H1 (cell line): Measurements from ENCODE around the gene SYF2. TPM values are rescaled to one million over a fixed set of nuclear protein-coding genes. Genes with fewer than 3 reads are reported as not detected.

Experiments
- CTCF ChIA-PET: fragments of 300-600 bp; sonication (Branson Sonifier 250); formaldehyde crosslinking; loops from one replicate; lab custom pipeline; 2021; ENCODE audit not compliant: partially characterized antibody; lab: Charles Lee
- POLR2A ChIA-PET: fragments of 300-600 bp; sonication (Branson Sonifier 250); formaldehyde crosslinking; loops from one replicate; lab custom pipeline; 2021; ENCODE audit warnings: inconsistent platforms; ENCODE audit not compliant: partially characterized antibody; lab: Charles Lee
- DNase-seq, 2 experiments: peaks; one replicate each; pipeline versions ENCODE4 v3.0.0 to v3.0.0-alpha.2; 2010 to 2022; ENCODE audit warnings: low spot score in 2 of 2, low read depth in 1 of 2, mixed read lengths in 1 of 2
- FAIRE-seq: peaks from 2 replicates; lab custom pipeline; 2011; peaks lifted over from hg19 to GRCh38; lab: Jason Lieb, UNC
- H2AFZ ChIP-seq: 2 replicates; pipeline ENCODE4 v1.8.1; 2012; ENCODE audit warnings: low read length, inconsistent platforms
- H2AK5ac ChIP-seq: 2 replicates; pipeline ENCODE4 v1.6.1; 2013; ENCODE audit warnings: low read depth, low read length
- H2BK120ac ChIP-seq: replicated peaks from 2 replicates; pipeline ENCODE3; 2013; ENCODE audit warnings: low read depth, low read length, inconsistent platforms
- H2BK12ac ChIP-seq: 2 replicates; pipeline ENCODE4 v1.6.1; 2013; ENCODE audit warnings: low read depth, low read length
- H2BK15ac ChIP-seq: 2 replicates; pipeline ENCODE4 v1.6.1; 2013; ENCODE audit warnings: low read length
- H2BK20ac ChIP-seq: 2 replicates; pipeline ENCODE4 v1.6.1; 2013; ENCODE audit warnings: low read length
- H2BK5ac ChIP-seq: 2 replicates; pipeline ENCODE4 v1.6.1; 2013; ENCODE audit warnings: low read depth, low read length
- H3K14ac ChIP-seq: 2 replicates; pipeline ENCODE4 v1.6.1; 2013; ENCODE audit warnings: inconsistent platforms; ENCODE audit not compliant: insufficient read length
- H3K18ac ChIP-seq: 2 replicates; pipeline ENCODE4 v1.6.1; 2013; ENCODE audit warnings: low read length; ENCODE audit errors: extremely low read depth
- H3K23ac ChIP-seq: 2 replicates; pipeline ENCODE4 v1.6.1; 2013; ENCODE audit warnings: inconsistent platforms; ENCODE audit not compliant: insufficient read length
- H3K23me2 ChIP-seq: 2 replicates; pipeline ENCODE4 v1.6.1; 2013; ENCODE audit warnings: low read depth, low read length
- H3K27ac ChIP-seq: 2 replicates; pipeline ENCODE4 v1.6.1; 2011; ENCODE audit warnings: low read depth, low read length, inconsistent platforms
- H3K27me3 ChIP-seq, 4 experiments: replicated peaks in 1 of 4; 1 replicate in 1 of 4; 2 replicates in 3 of 4; pipeline versions ENCODE4 v1.6.1 to v1.8.1; 2011 to 2013; ENCODE audit warnings: low read length in 3 of 4, mild to moderate bottlenecking in 3 of 4, inconsistent platforms in 2 of 4, mixed read lengths in 2 of 4, moderate library complexity in 1 of 4; ENCODE audit not compliant: control insufficient read depth in 3 of 4, insufficient read depth in 3 of 4; ENCODE audit errors: extremely low read depth in 1 of 4
- H3K36me3 ChIP-seq, 4 experiments: 2 replicates each; pipeline versions ENCODE4 v1.6.1 to v1.8.1; 2011 to 2013; ENCODE audit warnings: mild to moderate bottlenecking in 4 of 4, low read length in 3 of 4, moderate library complexity in 2 of 4, control low read depth in 1 of 4, inconsistent platforms in 1 of 4; ENCODE audit not compliant: insufficient read depth in 4 of 4, control insufficient read depth in 2 of 4
- H3K4ac ChIP-seq: replicated peaks from 2 replicates; pipeline ENCODE3; 2013; ENCODE audit warnings: low read length, low read depth, mixed read lengths, inconsistent platforms; ENCODE audit not compliant: insufficient read length
- H3K4me1 ChIP-seq, 4 experiments: replicated peaks in 1 of 4; 1 replicate in 1 of 4; 2 replicates in 3 of 4; pipeline versions ENCODE4 v1.6.1 to v1.8.1; 2011 to 2013; ENCODE audit warnings: low read length in 3 of 4, inconsistent platforms in 2 of 4, mixed read lengths in 1 of 4; ENCODE audit not compliant: insufficient read depth in 4 of 4, control insufficient read depth in 3 of 4
- H3K4me2 ChIP-seq, 2 experiments: 2 replicates each; pipeline versions ENCODE4 v1.6.1 to v1.8.1; 2011 to 2013; ENCODE audit warnings: low read depth in 2 of 2, low read length in 2 of 2, control low read depth in 1 of 2, inconsistent platforms in 1 of 2, mild to moderate bottlenecking in 1 of 2; ENCODE audit not compliant: insufficient read depth in 1 of 2
- H3K4me3 ChIP-seq, 4 experiments: fragments of 200-600, 300-600 bp in 1 of 4; sonication (generic), shearing (Covaris generic), sonication (Bioruptor Twin) in 1 of 4; 2 replicates each; pipeline versions ENCODE4 v1.5.1 to v1.8.1; 2011 to 2016; ENCODE audit warnings: low read length in 4 of 4, low read depth in 3 of 4, control low read depth in 2 of 4, inconsistent platforms in 2 of 4, mild to moderate bottlenecking in 2 of 4, mixed read lengths in 1 of 4, moderate library complexity in 1 of 4; ENCODE audit not compliant: insufficient read depth in 2 of 4; ENCODE audit errors: extremely low read depth in 1 of 4
- H3K56ac ChIP-seq: replicated peaks from 2 replicates; pipeline ENCODE3; 2013; ENCODE audit warnings: low read depth, mild to moderate bottlenecking, mixed read lengths, low read length, inconsistent platforms; ENCODE audit not compliant: insufficient read length
- H3K79me1 ChIP-seq: 2 replicates; pipeline ENCODE4 v1.6.1; 2013; ENCODE audit warnings: low read depth, low read length, control low read depth
- H3K79me2 ChIP-seq, 2 experiments: 2 replicates each; pipeline versions ENCODE4 v1.6.1 to v1.8.1; 2012 to 2013; ENCODE audit warnings: low read length in 2 of 2, mild to moderate bottlenecking in 2 of 2, inconsistent platforms in 1 of 2; ENCODE audit not compliant: insufficient read depth in 2 of 2, control insufficient read depth in 1 of 2
- H3K9ac ChIP-seq, 4 experiments: replicated peaks in 1 of 4; 1 replicate in 1 of 4; 2 replicates in 3 of 4; pipeline versions ENCODE4 v1.6.1 to v1.8.1; 2011 to 2013; ENCODE audit warnings: low read depth in 3 of 4, low read length in 3 of 4, control low read depth in 2 of 4, mild to moderate bottlenecking in 2 of 4, moderate library complexity in 2 of 4, inconsistent platforms in 1 of 4; ENCODE audit errors: extremely low read depth in 1 of 4
- H3K9me3 ChIP-seq, 2 experiments: 2 replicates each; pipeline versions ENCODE4 v1.6.1 to v1.8.1; 2012 to 2013; ENCODE audit warnings: mild to moderate bottlenecking in 2 of 2, moderate library complexity in 2 of 2, control low read depth in 1 of 2, inconsistent platforms in 1 of 2, low read depth in 1 of 2, low read length in 1 of 2, mixed read lengths in 1 of 2; ENCODE audit not compliant: insufficient read depth in 2 of 2
- H4K20me1 ChIP-seq, 2 experiments: replicated peaks in 1 of 2; 2 replicates each; pipeline versions ENCODE3 to v1.8.1; 2011 to 2013; ENCODE audit warnings: inconsistent platforms in 2 of 2, low read length in 2 of 2, mild to moderate bottlenecking in 1 of 2; ENCODE audit not compliant: insufficient read depth in 2 of 2, control insufficient read depth in 1 of 2
- H4K5ac ChIP-seq: 2 replicates; pipeline ENCODE4 v1.6.1; 2013; ENCODE audit warnings: low read length, low read depth, mixed read lengths, inconsistent platforms; ENCODE audit not compliant: insufficient read length
- H4K8ac ChIP-seq: 2 replicates; pipeline ENCODE4 v1.8.0; 2013; ENCODE audit warnings: mild to moderate bottlenecking, moderate library complexity, low read length, inconsistent platforms; ENCODE audit not compliant: insufficient read depth; ENCODE audit errors: extremely low read depth
- H4K91ac ChIP-seq: replicated peaks from 2 replicates; pipeline ENCODE3; 2013; ENCODE audit warnings: low read length, mixed read lengths, inconsistent platforms; ENCODE audit not compliant: insufficient read length
- WGBS, 2 experiments: shearing (Covaris generic) in 1 of 2; methylation state at CpG; one replicate each; pipeline versions ENCODE4 v1.1.6 to v1.1.7; 2013 to 2015; ENCODE audit warnings: low lambda C conversion rate in 2 of 2, mixed read lengths in 2 of 2, inconsistent platforms in 1 of 2, low coverage in 1 of 2, missing lambda C conversion rate in 1 of 2; ENCODE audit not compliant: insufficient replicate concordance in 2 of 2, insufficient coverage in 1 of 2, insufficient read length in 1 of 2; ENCODE audit errors: extremely low coverage in 1 of 2, missing lambda C conversion rate in 1 of 2; 5-methylcytosine and 5-hydroxymethylcytosine counted together
- polyA plus RNA-seq, 7 experiments: library from polyadenylated mRNA; depleted of rRNA in 3 of 7; stranded (reverse) in 5 of 7; unstranded in 2 of 7; fragments of >200 nt in 5 of 7; fragments of 200-250 nt in 2 of 7; gene quantifications; 1 replicate in 5 of 7; 2 replicates in 1 of 7; 4 replicates in 1 of 7; pipeline versions ENCODE4 v1.2.1 to v1.2.3, GENCODE V29; 2011 to 2013; ENCODE audit warnings: missing spikeins in 2 of 7, mixed read lengths in 2 of 7
- total RNA-seq: library from RNA; stranded (reverse); fragmentation: NEBNext Ultra II Directional; extraction: Animal tissue kit (Norgen Biotek cat#: 25700); gene quantifications from 2 replicates; pipeline ENCODE4 v1.2.1, GENCODE V29; 2021

SYF2 gene
- total and polyA plus RNA-seq, 2 of the 8 experiments (the other 6 are each of a cell fraction or from before 2014, with no cell fraction given), result 7.5 to 33.0 TPM

DNA sequence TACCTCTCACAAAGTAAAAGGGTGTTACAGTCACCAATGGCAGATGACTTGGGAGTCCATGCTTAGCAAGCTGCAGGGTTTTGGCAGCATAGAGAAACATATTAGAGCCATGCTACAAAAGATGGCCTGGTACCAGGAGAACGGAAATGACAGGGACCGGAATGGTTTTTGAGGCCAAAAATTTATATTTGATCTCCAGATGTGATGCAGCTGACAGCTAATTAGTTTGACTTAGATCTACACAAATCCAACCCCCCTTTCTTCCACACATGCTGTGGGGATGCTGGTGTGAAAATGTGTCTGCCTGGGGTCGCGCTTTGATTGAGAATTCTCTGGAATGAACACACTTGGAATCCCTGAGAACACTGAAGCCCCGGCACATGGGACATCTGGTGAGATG lies 26.5 kb downstream of the SYF2 start:
- Histone ChIP-seq H3K23me2 (no peaks in the 10 kb centered on the region), H3K18ac (no peak overlapping the region), H2AK5ac (no peak overlapping the region), H3K56ac (no peak overlapping the region), H3K79me2 (no peaks in the 10 kb centered on the region), H3K27me3 (no peaks in the 10 kb centered on the region), H3K9me3 (no peaks in the 10 kb centered on the region), H4K91ac (no peak overlapping the region), H3K4me1 (no peaks in the 10 kb centered on the region; a peak in 1 of 7 replicates), H2BK5ac (no peak overlapping the region), H2BK120ac (no peak overlapping the region), H3K4me3 (no peak overlapping the region), H3K4me2 (no peak overlapping the region), H3K14ac (no peak overlapping the region), H2BK20ac (no peak overlapping the region), H3K36me3 (no peaks in the 10 kb centered on the region), H4K5ac (no peak overlapping the region), H3K23ac (no peak overlapping the region), H3K9ac (no peak overlapping the region), H4K8ac (no peak overlapping the region), H3K79me1 (no peaks in the 10 kb centered on the region), H2BK12ac (no peak overlapping the region), H2AFZ (no peak overlapping the region), H3K27ac (no peak overlapping the region), H3K4ac (no peak overlapping the region), H2BK15ac (no peak overlapping the region), H4K20me1 (no peaks in the 10 kb centered on the region)
- WGBS, 2 experiments, result 92% methylated on average over 5 of the region's 5 CpGs; no CpG with 5 or more reads in 1 of the 2 experiments
- ChIA-PET POLR2A (interaction anchor here (1.2 kb wide), 1 partner anchor 26 kb away, joined by 5 read pairs; the partner anchor contains the start of gene SYF2), CTCF (interaction anchor here (0.6 to 5.2 kb wide), 36 partner anchors 8 to 358 kb away, joined by 3 to 50 read pairs (median 4); no protein-coding TSS in a partner anchor)
- FAIRE-seq (no peak), DNase-seq (no peak)
